Astrocyte of the spinal cord (primary cell): Measurements from ENCODE around the gene CDH6.

Experiments used
- DNase-seq: peaks from one replicate; pipeline ENCODE4 v3.0.0; 2011; ENCODE audit warnings: low read depth, low spot score
- H3K4me3 ChIP-seq: 2 replicates; pipeline ENCODE4 v1.5.1; 2011; ENCODE audit warnings: low read depth, mild to moderate bottlenecking, low read length, moderate library complexity
- CTCF ChIP-seq: IDR thresholded peaks from 2 replicates; pipeline ENCODE4 v1.5.1; 2012; ENCODE audit warnings: low read depth, mild to moderate bottlenecking, low read length, inconsistent platforms
- in situ Hi-C: cut with HindIII; loops from 2 replicates; pipeline ENCODE4 v1.10.0; 2017; ENCODE audit warnings: low sequenced_read_pairs

The CDH6 gene

GRCh38 chr5:31218978-31219377 is 25.5 kb downstream of the CDH6 start:
- DNase-seq = no peak
- in situ Hi-C loops = no loop called here
- no peak overlapping the region for H3K4me3 ChIP-seq
- no peak for TF ChIP-seq CTCF

GRCh38 chr5:31221001-31221400 is 27.5 kb downstream of the CDH6 start:
- TF ChIP-seq CTCF = no peak
- no peak for DNase-seq
- in situ Hi-C loops = no loop called here
- H3K4me3 ChIP-seq = no peak overlapping the region

DNA sequence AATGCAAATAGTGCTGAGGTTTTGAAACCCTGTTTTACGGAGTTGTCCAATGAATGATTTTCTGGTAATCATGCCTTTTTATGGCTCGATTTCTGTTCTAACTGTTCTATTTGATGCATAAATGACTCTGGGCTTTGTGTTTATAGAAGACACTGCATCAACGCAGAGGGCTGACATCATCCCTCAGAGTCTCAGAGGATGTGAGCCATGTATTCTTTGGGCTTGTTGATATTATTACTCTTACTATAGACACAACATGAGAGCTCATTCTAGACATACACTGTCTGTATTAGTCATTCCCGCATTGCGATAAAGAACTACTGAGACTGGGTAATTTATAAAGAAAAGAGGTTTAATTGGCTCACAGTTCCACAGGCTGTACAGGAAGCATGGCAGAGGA is 31.6 kb downstream of the CDH6 start:
- DNase-seq = peak; percentile 93
- in situ Hi-C loops = no loop called here
- no peak overlapping the region for H3K4me3 ChIP-seq
- TF ChIP-seq CTCF = no peak

DNA sequence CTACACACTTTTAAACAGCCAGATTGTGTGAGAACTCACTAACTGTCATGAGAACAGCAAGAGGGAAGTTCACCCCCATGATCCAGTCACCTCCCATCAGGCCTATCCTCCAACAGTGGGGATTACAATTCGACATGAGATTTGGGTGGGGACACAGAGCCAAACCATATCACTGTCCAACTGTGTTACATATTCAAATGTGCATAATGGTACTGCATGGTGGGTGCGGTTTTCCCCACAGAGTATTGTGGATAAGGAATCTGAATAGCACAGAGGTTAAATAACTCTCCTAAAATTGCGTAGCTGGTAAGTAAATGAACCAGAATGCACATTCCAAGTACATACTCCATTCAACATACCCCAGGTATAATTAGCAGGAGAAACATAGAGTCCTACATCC is 32.1 kb downstream of the CDH6 start:
- in situ Hi-C loops = no loop called here
- no peak for TF ChIP-seq CTCF
- no peak for DNase-seq
- no peak overlapping the region for H3K4me3 ChIP-seq

GRCh38 chr5:31226651-31227050 is 33.2 kb downstream of the CDH6 start:
- in situ Hi-C loops = no loop called here
- H3K4me3 ChIP-seq = no peak overlapping the region
- DNase-seq = no peak
- TF ChIP-seq CTCF = no peak

GRCh38 chr5:31229266-31229665 is 35.8 kb downstream of the CDH6 start:
- DNase-seq = no peak
- in situ Hi-C loops = no loop called here

More at GRCh38 chr5:31229266-31229665, 35.8 kb downstream of the CDH6 start:
- TF ChIP-seq CTCF = no peak
- no peak overlapping the region for H3K4me3 ChIP-seq
